A549 (cell line): ENCODE results near the gene CADM1. TPM values are rescaled to one million over a fixed set of nuclear protein-coding genes. Genes with fewer than 3 reads are reported as not detected.
A peak's percentile ranks its signal among the peaks of the same experiment; 100 is the strongest.

ENCODE experiments used
- ATAC-seq, 2 experiments: fragments of 200-7000 bp in 1 of 2; fragments of >200 bp in 1 of 2; cut with Nextera tagmentation in 1 of 2; cut with Tn5 transposase in 1 of 2; 3 replicates each; pipeline versions ENCODE4 v1.8.0 to v1.9.1; 2018 to 2020; ENCODE audit warnings: mild to moderate bottlenecking in 1 of 2, moderate library complexity in 1 of 2
- CTCF ChIA-PET: fragments of 300-600 bp; sonication (Branson Sonifier 250); formaldehyde crosslinking; extraction: SDS; loops from one replicate; lab custom pipeline; 2021; ENCODE audit warnings: antibody characterized with exemption, inconsistent platforms; lab: Yijun Ruan, JAX
- POLR2A ChIA-PET: fragments of 350-600 bp; formaldehyde crosslinking; extraction: SDS; loops from one replicate; lab custom pipeline; 2021; ENCODE audit warnings: antibody characterized with exemption, inconsistent platforms; lab: Yijun Ruan, JAX
- DNase-seq, 2 experiments: peaks; one replicate each; pipeline versions ENCODE4 v3.0.0 to v3.0.0-alpha.2; 2011 to 2016; ENCODE audit warnings: low read depth in 1 of 2, low spot score in 1 of 2
- FAIRE-seq: peaks from 2 replicates; lab custom pipeline; 2011; peaks lifted over from hg19 to GRCh38; lab: Jason Lieb, UNC
- H3K27ac ChIP-seq, 2 experiments: fragments of >200 bp; sonication (Bioruptor Twin); formaldehyde crosslinking; 3 replicates each; pipeline ENCODE4 v1.5.1; 2016 to 2017
- H3K4me1 ChIP-seq: fragments of >200 bp; sonication (Bioruptor Twin); formaldehyde crosslinking; 3 replicates; pipeline ENCODE4 v1.6.1; 2016
- H3K4me2 ChIP-seq: fragments of >200 bp; sonication (Bioruptor Twin); formaldehyde crosslinking; 3 replicates; pipeline ENCODE4 v1.6.1; 2016
- H3K4me3 ChIP-seq: fragments of >200 bp; sonication (Bioruptor Twin); formaldehyde crosslinking; 3 replicates; pipeline ENCODE4 v1.5.1; 2016
- H3K9me3 ChIP-seq: fragments of >200 bp; sonication (Bioruptor Twin); formaldehyde crosslinking; 3 replicates; pipeline ENCODE4 v1.6.1; 2016
- ATOH8 ChIP-seq: fragments of 250-450 bp; sonication (Bioruptor Pico); IDR thresholded peaks from 2 replicates; pipeline ENCODE4 v1.5.0; 2020; ENCODE audit warnings: low read depth, mild to moderate bottlenecking, moderate library complexity
- BHLHE40 ChIP-seq: IDR thresholded peaks from 2 replicates; pipeline ENCODE4 v1.6.1; 2012; ENCODE audit warnings: low read depth, low read length, inconsistent platforms
- EHMT2 ChIP-seq: fragments of 200-600 bp; sonication (generic); IDR thresholded peaks from 2 replicates; pipeline ENCODE4 v1.6.1; 2016; ENCODE audit warnings: antibody characterized with exemption, low read depth, mild to moderate bottlenecking, moderate library complexity
- GATA3 ChIP-seq: IDR thresholded peaks from 2 replicates; pipeline ENCODE4 v1.6.1; 2012; ENCODE audit warnings: borderline replicate concordance
- HES2 ChIP-seq: fragments of >200 bp; sonication (Bioruptor Twin); formaldehyde crosslinking; IDR thresholded peaks from 2 replicates; pipeline ENCODE4 v1.6.1; 2016
- HEYL ChIP-seq: fragments of 250-450 bp; sonication (Bioruptor Pico); IDR thresholded peaks from 2 replicates; pipeline ENCODE4 v1.8.0; 2021; ENCODE audit warnings: mild to moderate bottlenecking, moderate library complexity
- HOXB13 ChIP-seq: fragments of 250-450 bp; sonication (Bioruptor Pico); IDR thresholded peaks from 2 replicates; pipeline ENCODE4 v1.5.0; 2020; ENCODE audit warnings: low read depth, mild to moderate bottlenecking, moderate library complexity
- HOXB5 ChIP-seq: fragments of 250-450 bp; sonication (Bioruptor Pico); IDR thresholded peaks from 2 replicates; pipeline ENCODE4 v1.5.0; 2020; ENCODE audit warnings: mild to moderate bottlenecking, moderate library complexity
- JUNB ChIP-seq: fragments of >200 bp; sonication (Bioruptor Twin); formaldehyde crosslinking; IDR thresholded peaks from 2 replicates; pipeline ENCODE4 v1.6.1; 2016
- MAX ChIP-seq: IDR thresholded peaks from 2 replicates; pipeline ENCODE4 v1.6.1; 2012
- MAZ ChIP-seq: fragments of 150-350 bp; IDR thresholded peaks from 2 replicates; pipeline ENCODE4 v1.6.1; 2014; ENCODE audit warnings: antibody characterized with exemption, low read depth, low read length, borderline replicate concordance
- MYC ChIP-seq: IDR thresholded peaks from 2 replicates; pipeline ENCODE4 v1.6.1; 2012; ENCODE audit warnings: mild to moderate bottlenecking, inconsistent platforms, low read length, improper control_type of control experiment, borderline replicate concordance
- NR3C1 ChIP-seq: fragments of >200 bp; sonication (Bioruptor Twin); formaldehyde crosslinking; IDR thresholded peaks from 3 replicates; pipeline ENCODE4 v1.6.1; 2017
- PBX3 ChIP-seq: IDR thresholded peaks from 2 replicates; pipeline ENCODE4 v1.6.1; 2012
- POLR2A ChIP-seq: IDR thresholded peaks from 2 replicates; pipeline ENCODE4 v1.6.1; 2012; ENCODE audit warnings: mild to moderate bottlenecking, low read length
- RAD21 ChIP-seq, 2 experiments: fragments of >200 bp in 1 of 2; sonication (Bioruptor Twin) in 1 of 2; formaldehyde crosslinking in 1 of 2; IDR thresholded peaks in 1 of 2; conservative IDR thresholded peaks in 1 of 2; 2 replicates in 1 of 2; 3 replicates in 1 of 2; pipeline ENCODE4 v1.6.1; 2012 to 2018; ENCODE audit warnings: inconsistent platforms in 1 of 2
- REST ChIP-seq: fragments of 200-600 bp; sonication (generic); IDR thresholded peaks from 2 replicates; pipeline ENCODE4 v1.6.1; 2016; ENCODE audit warnings: antibody characterized with exemption, mild to moderate bottlenecking, moderate library complexity
- RFX5 ChIP-seq: fragments of 450-650 bp; IDR thresholded peaks from 2 replicates; pipeline ENCODE4 v1.7.1; 2014; ENCODE audit warnings: antibody characterized with exemption, mild to moderate bottlenecking, moderate library complexity
- SMC3 ChIP-seq: fragments of >200 bp; sonication (Bioruptor Twin); formaldehyde crosslinking; IDR thresholded peaks from 3 replicates; pipeline ENCODE4 v1.6.1; 2018; ENCODE audit warnings: inconsistent platforms
- SREBF2 ChIP-seq: fragments of 450-650 bp; IDR thresholded peaks from 2 replicates; pipeline ENCODE4 v1.6.1; 2014; ENCODE audit warnings: mild to moderate bottlenecking, moderate library complexity
- TP53 ChIP-seq: fragments of 250-450 bp; sonication (Bioruptor Pico); IDR thresholded peaks from 2 replicates; pipeline ENCODE4 v1.5.0; 2021; ENCODE audit warnings: mild to moderate bottlenecking, moderate library complexity
- WGBS: methylation state at CpG from one replicate; pipeline ENCODE4 v1.1.6; 2017; ENCODE audit errors: missing lambda C conversion rate; 5-methylcytosine and 5-hydroxymethylcytosine counted together
- polyA plus RNA-seq, 4 experiments: library from polyadenylated mRNA; depleted of rRNA in 3 of 4; stranded (reverse); fragments of >200 nt; fragmentation: RNase III in 1 of 4; extraction: RNeasy Plus Mini Kit Qiagen cat#74134 plus additional on column Dnase treatment in 1 of 4; gene quantifications; 2 replicates in 3 of 4; 3 replicates in 1 of 4; pipeline ENCODE4 v1.2.3, GENCODE V29; 2011 to 2017

CADM1 gene
- polyA plus RNA-seq, 2 of the 4 experiments (the other 2 are of a cell fraction) = 33.4 to 36.7 TPM

- H3K4me2 ChIP-seq = no peak overlapping the region
- CTCF ChIA-PET = interaction anchor here (0.6 kb wide), 2 partner anchors 34 to 855 kb away, joined by 3 to 5 read pairs; no protein-coding TSS in a partner anchor
- FAIRE-seq (no peak), ATAC-seq (no peak), DNase-seq (no peak)
- no peaks in the 10 kb centered on the region for H3K9me3 ChIP-seq
- POLR2A ChIA-PET = no interaction called here
- 72% methylated on average over 7 of the region's 7 CpGs for WGBS
- no peak overlapping the region for H3K4me3 ChIP-seq
- TF ChIP-seq REST = no peak
- no peak overlapping the region for H3K27ac ChIP-seq
- H3K4me1 ChIP-seq = peaks cover 18% of the 10 kb centered on the region
Measured at GRCh38 chr11:115552151-115552772, 48.0 kb upstream of the CADM1 start.

GRCh38 chr11:115550291-115551059 is 46.3 kb upstream of the CADM1 start:
- DNase-seq (no peak), ATAC-seq (no peak), FAIRE-seq (no peak)
- H3K27ac ChIP-seq = peak overlapping the region in 1 of 2 experiments; percentile 81; a peak in 2 of 6 replicates
- ChIA-PET CTCF (no interaction called here), POLR2A (no interaction called here)
- 88% methylated on average over 16 of the region's 17 CpGs for WGBS
- TF ChIP-seq MYC (no peak), MAX (no peak), RFX5 (no peak), NR3C1 (no peak), GATA3 (no peak), BHLHE40 (no peak), PBX3 (no peak), JUNB (no peak), RAD21 (conservative IDR thresholded peaks at IDR 0.05 in 1 of 2, IDR thresholded peaks at IDR 0.05 in 1 of 2) (no peak), POLR2A (no peak), ATOH8 (CRISPR knock-in tag) (no peak), MAZ (no peak), HEYL (no peak), HES2 (no peak), EHMT2 (no peak), TP53 (CRISPR knock-in tag) (no peak), SREBF2 (no peak), HOXB13 (CRISPR knock-in tag) (no peak), HOXB5 (no peak), SMC3 (no peak)
- no peak overlapping the region for H3K4me3 ChIP-seq
- H3K4me1 ChIP-seq = peaks cover 18% of the 10 kb centered on the region
- H3K9me3 ChIP-seq = no peaks in the 10 kb centered on the region
- H3K4me2 ChIP-seq = no peak overlapping the region
